NCI-H446 treated with DMSO at 0.1 percent for 48 hours (cell line): Measurements from ENCODE around the gene ZNF521.
"Not testable (repeated sequence)": the region's sequence is repeated elsewhere in the genome, so short reads cannot be mapped to it uniquely, and the experiment has no call there.

Experiments
- DNase-seq: peaks from one replicate; lab custom pipeline; 2025; lab: John Stamatoyannopoulos, UW

Gene ZNF521

DNA sequence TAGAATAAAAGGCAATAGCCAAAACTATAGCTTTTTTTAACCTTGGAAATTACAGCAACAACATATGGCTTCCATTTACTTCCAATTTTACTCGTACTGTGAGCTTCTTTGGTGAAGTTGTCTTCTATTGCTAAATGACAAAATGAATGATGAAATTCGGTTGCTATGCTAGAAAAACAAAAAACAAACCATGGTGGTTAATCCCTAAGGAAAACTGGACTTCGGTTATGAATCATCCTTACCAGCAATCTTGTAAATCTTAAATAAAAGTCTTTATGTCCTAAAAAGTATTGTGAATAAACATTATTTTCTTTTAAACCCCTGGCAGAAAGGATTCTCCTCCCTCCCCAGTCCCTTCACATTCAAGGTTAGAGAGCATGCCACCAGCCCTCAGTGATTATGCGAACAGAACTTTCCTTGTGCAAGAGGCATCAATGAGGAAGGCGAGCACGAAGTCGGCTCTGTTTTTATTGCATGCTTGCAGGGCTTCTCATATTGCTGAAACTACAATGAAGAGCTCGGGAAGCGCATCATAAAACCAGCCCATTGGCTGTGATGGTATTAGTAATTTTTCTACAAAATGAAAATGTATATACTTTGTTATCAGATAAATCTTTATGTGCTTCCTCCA lies 62.9 kb downstream of the ZNF521 start:
- peak; percentile 56 for DNase-seq

DNA sequence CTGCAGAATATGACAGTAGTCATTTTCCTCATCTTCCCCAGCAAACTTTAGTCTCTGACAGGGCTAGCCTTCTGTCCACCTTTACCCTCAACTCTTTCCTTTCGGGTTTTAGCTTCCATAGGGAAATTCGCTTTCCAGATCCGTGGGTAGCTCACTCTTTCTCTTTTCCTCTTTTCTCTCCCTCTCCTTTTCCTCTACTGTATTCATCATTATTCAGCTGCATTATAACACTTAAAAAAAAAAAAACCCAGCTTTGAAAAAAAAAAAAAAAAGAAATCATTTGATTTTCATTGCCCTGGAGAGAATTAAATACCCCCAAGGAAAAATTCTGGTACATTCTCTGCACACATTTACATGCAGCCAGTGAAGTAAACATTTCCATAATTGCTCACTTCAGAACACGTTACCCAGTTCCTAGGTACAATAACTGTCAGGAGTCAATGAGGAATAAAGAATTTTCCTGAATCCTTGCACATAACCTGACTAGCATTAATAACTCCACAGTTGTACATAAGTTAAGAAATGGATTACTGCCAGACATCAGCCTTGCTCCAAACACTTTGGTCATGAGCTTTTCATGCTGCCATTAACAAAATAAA lies 63.5 kb downstream of the ZNF521 start:
- DNase-seq = peak; percentile 52

DNA sequence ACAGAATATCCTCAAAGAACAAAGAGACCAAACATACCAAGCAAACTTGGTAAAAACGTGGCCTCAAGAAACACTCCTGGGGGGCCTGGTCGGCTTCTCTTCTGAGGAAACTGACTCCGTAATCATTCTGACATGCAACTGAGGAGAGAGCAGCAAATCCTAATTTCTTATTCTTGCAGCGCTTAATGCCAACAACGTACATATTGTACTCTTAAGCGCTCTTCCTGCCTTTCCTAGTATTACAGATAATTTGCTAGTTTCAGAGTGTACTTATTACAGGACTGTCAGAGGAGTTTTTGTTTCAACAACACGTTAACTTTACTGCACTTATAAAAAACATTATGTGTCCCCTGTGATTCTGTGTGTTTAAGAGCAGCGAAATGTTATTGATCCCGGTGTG lies 64.9 kb downstream of the ZNF521 start:
- DNase-seq = no peak

GRCh38 chr18:25284861-25285550 lies 67.0 kb downstream of the ZNF521 start:
- peak; percentile 2 for DNase-seq

- DNase-seq = no peak
Observed at GRCh38 chr18:25284281-25284680, 67.7 kb downstream of the ZNF521 start.

DNA sequence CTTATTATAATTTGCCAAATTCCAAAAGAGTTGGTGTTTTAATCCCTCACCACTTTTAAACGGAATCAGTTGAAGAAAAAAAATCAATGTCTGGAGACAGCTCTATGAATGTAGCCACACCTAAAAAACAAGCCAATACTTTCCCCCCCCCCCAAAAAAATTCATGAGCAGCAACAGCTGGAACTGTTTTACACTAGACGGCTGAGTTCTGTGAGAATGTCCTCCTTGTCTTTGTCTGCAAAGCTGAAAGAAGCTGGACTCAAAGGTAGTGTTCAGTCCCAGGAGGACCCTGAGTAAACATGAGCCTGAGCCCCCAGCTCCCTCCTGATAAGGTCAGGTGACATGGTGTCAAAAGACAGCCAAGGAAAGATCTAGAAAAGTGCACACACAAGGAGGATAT lies 68.2 kb downstream of the ZNF521 start:
- DNase-seq = no peak

DNA sequence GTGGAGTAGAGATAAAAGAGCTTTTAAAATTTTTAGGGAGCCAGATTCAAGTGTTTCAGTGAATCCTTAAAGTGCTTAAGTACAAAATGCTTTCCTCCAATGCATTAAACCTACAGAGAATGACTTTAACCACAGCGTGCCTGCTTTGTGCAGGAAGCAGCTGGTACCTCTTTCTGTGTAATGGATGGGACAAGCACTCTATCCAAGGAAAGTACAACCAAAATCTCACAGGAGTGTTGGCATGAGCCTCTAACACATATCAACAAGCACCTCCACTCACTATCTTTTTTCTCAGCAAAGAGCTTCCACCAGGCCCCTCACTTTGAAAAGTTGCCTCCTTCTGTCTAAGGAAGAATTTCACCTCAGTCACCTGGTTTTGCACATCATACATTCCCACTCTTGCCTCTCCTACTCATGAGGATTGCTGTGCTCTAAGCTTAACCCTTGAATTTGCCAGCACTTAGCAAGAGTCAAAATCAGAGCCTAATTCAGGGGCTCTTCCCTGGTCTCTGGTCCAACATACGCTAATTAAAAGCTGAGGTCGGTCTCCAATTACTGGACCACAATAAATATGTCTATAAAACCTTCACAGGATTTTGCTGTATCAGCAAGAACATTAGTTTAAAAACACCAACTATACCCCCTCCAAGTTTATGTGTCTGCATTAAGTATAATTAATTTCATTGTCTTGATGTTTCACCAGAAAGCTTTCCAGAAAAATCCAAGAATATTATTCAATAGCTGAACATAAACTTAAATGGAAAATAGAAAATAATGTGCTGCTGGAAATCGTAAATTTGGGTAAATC lies 68.9 kb downstream of the ZNF521 start:
- no peak for DNase-seq

- no peak for DNase-seq
Observed at GRCh38 chr18:25282282-25282681, 69.7 kb downstream of the ZNF521 start.

- DNase-seq = no peak
Observed at GRCh38 chr18:25281556-25281955, 70.4 kb downstream of the ZNF521 start.

DNA sequence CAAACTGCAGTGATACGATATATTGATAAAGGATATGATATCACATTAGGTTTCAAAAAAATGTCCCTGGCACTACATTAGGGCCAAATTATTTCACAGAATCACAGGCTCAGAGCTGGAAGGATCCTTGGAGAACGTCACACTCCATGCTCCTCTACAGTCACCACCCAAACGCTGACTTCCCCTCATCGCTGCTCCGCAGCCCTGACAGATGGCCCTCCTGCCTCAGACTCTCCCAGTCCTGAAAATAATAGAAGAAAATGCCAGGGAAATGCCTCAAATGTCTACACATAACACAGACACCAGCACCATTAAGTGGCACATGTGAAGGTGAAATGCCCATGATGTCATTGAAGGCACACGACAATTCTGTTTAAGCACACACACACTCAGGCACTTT lies 72.0 kb downstream of the ZNF521 start:
- no peak for DNase-seq

- no peak for DNase-seq
Observed at GRCh38 chr18:25279556-25279955, 72.4 kb downstream of the ZNF521 start.

GRCh38 chr18:25279133-25279532 lies 72.8 kb downstream of the ZNF521 start:
- peak; percentile 4 for DNase-seq

GRCh38 chr18:25278394-25278793 lies 73.6 kb downstream of the ZNF521 start:
- DNase-seq = peak; percentile 14

- no peak for DNase-seq
Observed at GRCh38 chr18:25275412-25276001, 76.5 kb downstream of the ZNF521 start.

GRCh38 chr18:25274926-25275325 lies 77.0 kb downstream of the ZNF521 start:
- no peak for DNase-seq

GRCh38 chr18:25266931-25267527 lies 84.9 kb downstream of the ZNF521 start:
- not testable (repeated sequence) for DNase-seq

DNA sequence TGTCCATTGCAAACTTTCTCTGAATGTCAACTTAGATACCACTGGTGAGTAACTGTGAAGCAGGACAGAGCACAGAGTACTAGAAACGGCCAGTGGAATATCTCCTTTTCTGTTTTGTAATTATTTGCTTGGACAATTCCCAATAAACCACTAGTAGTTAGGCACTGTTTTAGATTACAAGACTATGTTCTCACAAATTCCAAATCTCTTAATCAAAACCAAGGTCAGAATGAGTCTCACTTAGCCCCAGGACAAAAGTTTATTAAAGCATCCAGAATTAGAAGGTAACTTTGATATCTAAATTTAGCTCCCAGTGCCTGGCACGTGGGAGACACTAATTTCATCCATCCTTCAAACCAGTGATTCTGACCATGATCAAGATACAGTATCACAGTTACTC lies 89.0 kb downstream of the ZNF521 start:
- DNase-seq = no peak

DNA sequence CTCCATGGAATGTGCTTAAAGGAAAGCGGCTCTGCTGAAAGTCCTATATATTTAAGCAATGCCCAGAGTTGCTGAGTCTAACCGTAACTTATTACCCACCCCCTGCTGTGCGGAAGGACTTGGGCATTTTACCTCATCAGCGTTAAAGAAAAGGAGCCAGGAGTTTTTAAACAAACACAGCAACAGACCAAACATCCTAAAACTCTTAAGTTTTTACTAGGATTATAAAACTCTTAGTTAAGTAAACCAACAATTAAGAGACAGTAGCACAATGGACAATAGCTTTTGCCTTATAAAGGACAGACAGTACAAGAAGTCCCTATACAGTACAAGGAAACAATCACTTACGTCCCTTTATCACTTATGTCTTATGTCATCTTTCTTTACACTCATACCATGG lies 90.2 kb downstream of the ZNF521 start:
- no peak for DNase-seq

DNA sequence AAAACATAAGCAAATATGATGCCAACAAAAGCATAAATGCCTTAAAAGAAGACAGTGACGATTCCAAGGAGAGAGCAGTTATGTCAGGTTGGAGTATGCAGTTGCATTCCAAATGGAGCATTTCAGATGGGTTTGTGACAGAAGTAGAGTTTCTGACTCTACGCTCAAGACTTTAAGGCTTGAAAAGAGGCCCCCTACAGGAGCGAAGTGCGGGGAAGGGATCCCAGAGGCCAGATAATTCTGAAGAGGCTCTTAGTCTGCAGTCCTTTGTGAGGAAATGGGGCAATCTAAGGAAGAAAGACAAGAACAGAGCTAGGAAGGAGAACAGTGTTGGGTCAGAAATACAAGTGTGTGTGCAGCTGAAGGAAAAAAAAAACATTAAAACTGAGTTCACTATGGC lies 95.5 kb downstream of the ZNF521 start:
- no peak for DNase-seq

- no peak for DNase-seq
Observed at GRCh38 chr18:25253779-25254178, 98.2 kb downstream of the ZNF521 start.

DNA sequence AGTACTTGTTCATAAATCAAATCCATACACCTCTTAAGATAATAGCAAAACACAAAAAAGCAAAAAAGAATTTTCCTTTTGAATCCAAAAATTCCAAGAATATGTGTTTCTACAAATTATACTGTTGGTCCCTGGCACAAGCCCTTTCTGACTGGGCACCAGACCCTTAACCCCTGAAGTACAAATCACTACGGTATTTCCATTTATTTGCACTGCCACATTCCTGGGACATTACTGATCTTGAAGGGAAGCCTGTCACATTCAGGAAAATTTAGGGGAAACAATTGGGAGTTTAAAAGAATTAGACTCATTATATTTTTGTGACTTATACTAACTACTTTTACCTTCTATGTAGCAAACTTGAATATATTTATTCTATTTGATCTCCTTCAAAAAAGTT lies 98.8 kb downstream of the ZNF521 start:
- DNase-seq = no peak

DNA sequence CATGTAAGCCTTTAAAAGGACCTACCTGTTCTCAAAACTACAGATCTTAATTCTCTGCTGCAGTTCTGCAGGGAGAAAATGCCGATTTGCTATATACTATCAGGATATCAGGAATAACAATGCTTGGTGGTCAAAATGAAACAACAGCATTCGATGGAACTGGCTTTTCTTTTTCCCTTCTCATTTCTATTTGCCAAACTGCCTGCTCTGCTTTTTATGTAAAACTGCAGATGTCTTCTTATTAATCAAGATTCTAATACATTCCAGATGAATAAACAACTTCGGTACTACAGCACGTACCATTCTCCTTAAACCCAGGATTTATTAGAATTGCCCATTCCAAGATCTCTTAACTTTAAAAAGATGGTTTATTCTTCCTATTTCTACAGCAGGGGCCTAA lies 100.9 kb downstream of the ZNF521 start:
- DNase-seq = no peak
